HG03457 (cell line): Measurements from ENCODE around the gene OSBPL9.

Source experiments
- ATAC-seq: cut with Tn5 transposase; IDR thresholded peaks from one replicate; pipeline ENCODE4 v1.9.1; 2021; ENCODE audit warnings: moderate number of reproducible peaks; ENCODE audit not compliant: unreplicated experiment

Gene OSBPL9

GRCh38 chr1:51733793-51734522 is 117.1 kb downstream of the OSBPL9 start:
- ATAC-seq: no peak

DNA sequence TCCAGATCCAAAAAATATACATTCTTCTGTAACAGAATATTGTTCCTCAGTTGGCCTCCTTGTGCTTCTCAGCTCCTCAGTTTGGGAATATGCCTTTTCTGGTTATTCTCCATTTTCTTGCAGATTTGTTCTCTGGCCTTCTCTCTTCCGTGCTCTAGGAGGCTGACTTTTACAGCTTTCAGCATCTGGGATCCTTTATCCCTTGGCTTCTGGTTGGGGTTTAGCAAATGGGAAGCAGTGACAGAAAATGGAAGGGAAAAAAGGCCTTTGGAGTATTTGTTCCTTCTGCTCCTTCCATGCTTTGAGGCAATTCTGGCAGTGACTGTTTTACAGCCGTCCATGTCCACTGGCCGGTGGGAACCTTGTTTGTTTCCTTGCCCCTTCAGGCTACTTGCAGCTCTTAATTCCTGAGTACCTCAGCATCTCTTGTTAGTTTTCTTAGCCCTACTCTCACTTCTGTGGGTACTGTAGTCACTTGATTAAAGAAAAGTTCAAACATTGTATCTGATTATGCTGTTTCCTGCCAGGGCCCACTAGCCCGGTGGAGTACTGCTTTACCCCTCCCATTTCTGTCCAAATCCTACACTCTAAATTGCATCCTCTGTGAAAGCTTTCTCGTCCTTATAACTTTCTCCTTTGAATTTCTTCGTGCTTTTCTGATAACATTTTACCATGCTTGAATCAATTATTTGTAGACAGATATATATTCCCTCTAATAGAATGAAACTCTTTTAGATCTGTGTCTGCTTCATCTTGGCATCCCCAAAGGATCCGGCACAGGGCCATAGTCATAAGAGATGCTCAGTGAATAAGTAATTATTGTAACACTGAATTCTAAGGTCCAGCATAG is 118.2 kb downstream of the OSBPL9 start:
- no peak for ATAC-seq

DNA sequence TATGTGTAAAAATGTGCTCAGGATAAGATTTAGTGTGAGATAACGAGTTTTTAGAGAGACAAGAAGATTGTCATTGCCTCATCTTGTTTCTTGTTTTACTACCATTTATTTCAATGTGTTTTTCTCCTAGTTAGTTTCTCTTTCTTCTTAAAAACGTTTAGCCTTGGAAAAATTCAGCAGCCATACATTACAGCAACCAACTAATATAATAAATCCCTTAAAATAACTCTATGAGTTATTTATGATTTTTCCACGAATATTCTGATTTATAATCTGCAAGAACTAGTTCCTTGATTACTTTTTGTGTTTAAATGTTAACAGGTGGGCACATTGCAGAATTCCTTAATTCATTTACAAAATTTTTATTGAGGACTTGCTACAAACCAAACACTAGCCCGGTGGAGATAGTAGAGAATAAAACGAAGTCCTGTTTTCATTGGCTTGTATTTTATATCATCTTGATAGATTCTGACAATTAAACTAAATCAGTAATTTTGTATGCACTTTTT is 118.9 kb downstream of the OSBPL9 start:
- ATAC-seq: no peak

- no peak for ATAC-seq
Observed at GRCh38 chr1:51736702-51737101, 119.8 kb downstream of the OSBPL9 start.

GRCh38 chr1:51738681-51739080 is 121.8 kb downstream of the OSBPL9 start:
- ATAC-seq: no peak

DNA sequence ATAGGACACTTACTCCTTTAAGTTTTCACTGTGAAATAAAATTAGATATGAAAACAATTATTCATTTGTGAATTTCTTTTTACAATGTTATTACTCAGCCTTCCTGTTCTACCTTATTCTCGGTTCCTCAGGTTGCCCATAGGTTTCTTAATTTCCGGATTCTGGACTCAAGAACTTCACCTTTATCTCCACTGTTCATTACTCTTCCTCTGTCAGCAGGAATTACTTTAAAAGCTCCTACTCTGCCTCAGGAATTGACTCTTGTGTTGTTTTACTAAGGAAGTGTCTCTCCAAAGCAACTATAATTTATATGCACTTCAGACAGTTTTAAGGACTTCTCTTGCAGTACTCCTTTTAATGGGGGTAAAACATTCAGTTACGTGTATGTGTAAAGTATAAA is 123.8 kb downstream of the OSBPL9 start:
- ATAC-seq: no peak

DNA sequence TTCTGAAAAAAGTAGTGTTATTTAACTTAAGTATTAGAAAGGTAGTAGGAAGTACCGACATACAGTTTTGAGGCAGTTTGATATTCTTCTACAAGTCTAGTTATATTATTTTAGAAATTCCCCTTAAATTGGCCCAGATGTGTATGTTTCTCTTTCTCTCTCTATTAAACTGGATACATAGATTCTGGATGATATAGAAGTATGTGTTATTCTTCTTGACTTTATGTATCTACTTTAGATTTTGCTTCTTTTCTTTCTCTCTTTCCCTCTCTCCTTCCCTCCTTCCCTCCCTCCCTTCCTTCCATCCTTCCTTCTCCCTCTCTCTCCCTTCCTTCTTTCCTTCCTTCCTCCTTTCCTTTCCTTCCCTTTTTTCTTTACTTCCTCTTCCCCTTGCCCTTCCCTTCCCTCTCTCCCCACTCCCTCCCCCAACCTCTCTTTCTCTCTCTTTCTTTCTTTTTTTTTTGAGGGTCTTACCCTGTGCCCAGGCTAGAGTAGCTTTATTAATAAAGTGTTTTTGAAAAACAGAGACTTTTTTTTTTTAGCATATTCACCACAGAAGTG is 124.3 kb downstream of the OSBPL9 start:
- no peak for ATAC-seq

GRCh38 chr1:51744506-51745303 is 127.8 kb downstream of the OSBPL9 start:
- no peak for ATAC-seq

GRCh38 chr1:51745304-51745570 is 128.3 kb downstream of the OSBPL9 start:
- no peak for ATAC-seq

GRCh38 chr1:51749151-51749550 is 132.3 kb downstream of the OSBPL9 start:
- no peak for ATAC-seq

DNA sequence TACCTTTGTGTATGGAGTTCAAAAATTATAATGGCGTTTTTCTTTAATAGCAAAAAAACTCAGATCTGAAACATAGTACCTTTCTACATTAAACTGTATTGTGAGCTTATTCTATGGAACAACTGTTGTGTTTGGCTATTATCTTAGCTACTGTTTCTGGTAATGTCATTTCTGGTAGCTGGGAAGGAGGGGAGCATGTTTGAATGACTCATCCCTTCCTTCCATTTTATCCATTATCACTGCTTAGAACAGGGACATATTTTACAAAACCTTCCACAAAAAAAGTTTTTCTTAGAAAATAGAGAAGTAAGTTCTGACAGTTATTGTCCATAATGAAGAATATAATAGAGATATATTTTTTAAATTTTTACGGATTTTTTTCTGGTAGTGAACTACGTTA is 133.3 kb downstream of the OSBPL9 start:
- ATAC-seq: no peak

- ATAC-seq: no peak
Observed at GRCh38 chr1:51750729-51751128, 133.8 kb downstream of the OSBPL9 start.

- ATAC-seq: no peak
Observed at GRCh38 chr1:51752073-51752948, 135.4 kb downstream of the OSBPL9 start.

GRCh38 chr1:51753969-51754368 is 137.1 kb downstream of the OSBPL9 start:
- ATAC-seq: no peak

DNA sequence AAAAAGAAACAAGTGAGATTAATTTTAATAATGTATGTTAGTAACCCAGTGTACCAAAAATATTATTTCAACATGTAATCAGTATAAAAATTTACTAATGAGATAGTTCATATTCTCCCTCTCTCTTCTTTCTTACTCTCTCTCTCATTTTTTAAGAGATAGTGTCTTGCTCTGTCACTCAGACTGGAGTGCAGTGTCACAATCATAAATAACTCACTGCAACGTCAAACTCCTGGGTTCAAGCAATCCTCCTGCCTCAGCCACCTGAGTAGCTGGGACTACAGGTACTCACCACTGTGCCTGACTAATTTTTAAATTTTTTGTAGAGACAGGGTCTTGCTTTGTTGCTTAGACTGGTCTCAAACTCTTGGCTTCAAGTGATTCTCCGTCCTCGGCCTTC is 137.8 kb downstream of the OSBPL9 start:
- no peak for ATAC-seq

GRCh38 chr1:51755437-51755836 is 138.5 kb downstream of the OSBPL9 start:
- no peak for ATAC-seq

DNA sequence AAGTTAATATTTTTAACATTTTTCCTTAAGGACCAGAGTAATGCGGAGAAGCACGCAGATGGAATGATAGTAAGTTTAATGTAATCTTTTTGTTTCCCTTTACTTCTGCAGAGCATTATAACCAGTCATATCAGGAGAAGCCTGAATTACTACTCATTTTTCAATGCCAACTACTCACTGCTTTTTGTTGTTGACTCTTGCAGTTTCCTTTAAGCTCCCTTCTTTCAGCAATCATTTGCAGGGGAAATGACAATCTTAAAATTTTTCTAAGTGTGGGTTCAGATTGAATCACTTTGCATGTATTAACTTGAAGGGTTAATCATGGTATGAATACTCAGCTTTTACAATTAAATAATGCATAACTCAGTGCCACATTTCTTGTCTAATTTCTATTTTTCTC is 139.4 kb downstream of the OSBPL9 start:
- no peak for ATAC-seq

DNA sequence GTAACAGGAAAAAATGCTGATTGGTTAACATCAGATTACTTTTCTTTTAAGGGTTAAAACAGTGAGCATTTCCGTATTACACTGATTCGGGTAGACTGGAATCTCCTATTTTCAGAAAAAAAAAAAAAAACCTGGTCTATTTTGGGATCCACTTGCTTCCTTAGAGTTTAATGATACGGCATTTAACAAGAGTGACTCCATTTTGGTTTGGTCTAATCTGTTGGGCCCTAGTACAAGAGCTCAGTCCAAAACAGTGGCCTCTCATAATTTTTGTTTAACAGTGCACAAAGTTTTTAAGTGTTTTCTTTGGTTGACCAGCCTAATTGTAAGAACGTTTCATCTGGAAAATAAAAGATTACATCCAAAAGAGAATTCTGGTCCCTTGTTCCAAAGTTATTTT is 141.4 kb downstream of the OSBPL9 start:
- no peak for ATAC-seq

GRCh38 chr1:51760872-51761271 is 144.0 kb downstream of the OSBPL9 start:
- no peak for ATAC-seq

DNA sequence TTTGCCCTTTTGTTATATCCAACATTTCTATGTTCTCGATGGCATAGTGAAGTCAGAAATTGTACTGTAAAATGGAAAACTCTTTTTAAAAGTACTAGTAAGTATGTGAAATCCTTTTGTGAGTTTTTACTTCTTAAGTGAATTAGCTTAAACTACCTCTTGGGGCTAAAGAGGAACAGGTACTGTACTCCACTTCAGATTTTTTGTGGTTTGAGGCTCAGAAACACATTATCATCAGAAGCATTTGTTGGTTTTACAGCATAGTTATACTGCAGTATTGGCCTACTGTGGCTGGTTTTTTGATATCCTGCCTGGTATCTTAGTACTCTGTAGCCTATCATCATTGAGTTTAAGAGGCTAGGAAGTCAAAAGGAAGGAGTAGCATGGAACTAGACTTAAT is 144.5 kb downstream of the OSBPL9 start:
- ATAC-seq: no peak
